H1 (cell line): Measurements from ENCODE around the gene LCE5A. TPM values are rescaled to one million over a fixed set of nuclear protein-coding genes. Genes with fewer than 3 reads are reported as not detected.

Experiments
- CTCF ChIA-PET: fragments of 300-600 bp; sonication (Branson Sonifier 250); formaldehyde crosslinking; loops from one replicate; lab custom pipeline; 2021; ENCODE audit not compliant: partially characterized antibody; lab: Charles Lee
- POLR2A ChIA-PET: fragments of 300-600 bp; sonication (Branson Sonifier 250); formaldehyde crosslinking; loops from one replicate; lab custom pipeline; 2021; ENCODE audit warnings: inconsistent platforms; ENCODE audit not compliant: partially characterized antibody; lab: Charles Lee
- DNase-seq, 2 experiments: peaks; one replicate each; pipeline versions ENCODE4 v3.0.0 to v3.0.0-alpha.2; 2010 to 2022; ENCODE audit warnings: low spot score in 2 of 2, low read depth in 1 of 2, mixed read lengths in 1 of 2
- FAIRE-seq: peaks from 2 replicates; lab custom pipeline; 2011; peaks lifted over from hg19 to GRCh38; lab: Jason Lieb, UNC
- H2AFZ ChIP-seq: 2 replicates; pipeline ENCODE4 v1.8.1; 2012; ENCODE audit warnings: low read length, inconsistent platforms
- H2AK5ac ChIP-seq: 2 replicates; pipeline ENCODE4 v1.6.1; 2013; ENCODE audit warnings: low read depth, low read length
- H2BK120ac ChIP-seq: replicated peaks from 2 replicates; pipeline ENCODE3; 2013; ENCODE audit warnings: low read depth, low read length, inconsistent platforms
- H2BK12ac ChIP-seq: 2 replicates; pipeline ENCODE4 v1.6.1; 2013; ENCODE audit warnings: low read depth, low read length
- H2BK15ac ChIP-seq: 2 replicates; pipeline ENCODE4 v1.6.1; 2013; ENCODE audit warnings: low read length
- H2BK20ac ChIP-seq: 2 replicates; pipeline ENCODE4 v1.6.1; 2013; ENCODE audit warnings: low read length
- H2BK5ac ChIP-seq: 2 replicates; pipeline ENCODE4 v1.6.1; 2013; ENCODE audit warnings: low read depth, low read length
- H3K14ac ChIP-seq: 2 replicates; pipeline ENCODE4 v1.6.1; 2013; ENCODE audit warnings: inconsistent platforms; ENCODE audit not compliant: insufficient read length
- H3K18ac ChIP-seq: 2 replicates; pipeline ENCODE4 v1.6.1; 2013; ENCODE audit warnings: low read length; ENCODE audit errors: extremely low read depth
- H3K23ac ChIP-seq: 2 replicates; pipeline ENCODE4 v1.6.1; 2013; ENCODE audit warnings: inconsistent platforms; ENCODE audit not compliant: insufficient read length
- H3K23me2 ChIP-seq: 2 replicates; pipeline ENCODE4 v1.6.1; 2013; ENCODE audit warnings: low read depth, low read length
- H3K27ac ChIP-seq: 2 replicates; pipeline ENCODE4 v1.6.1; 2011; ENCODE audit warnings: low read depth, low read length, inconsistent platforms
- H3K27me3 ChIP-seq, 4 experiments: replicated peaks in 1 of 4; 1 replicate in 1 of 4; 2 replicates in 3 of 4; pipeline versions ENCODE4 v1.6.1 to v1.8.1; 2011 to 2013; ENCODE audit warnings: low read length in 3 of 4, mild to moderate bottlenecking in 3 of 4, inconsistent platforms in 2 of 4, mixed read lengths in 2 of 4, moderate library complexity in 1 of 4; ENCODE audit not compliant: control insufficient read depth in 3 of 4, insufficient read depth in 3 of 4; ENCODE audit errors: extremely low read depth in 1 of 4
- H3K36me3 ChIP-seq, 4 experiments: 2 replicates each; pipeline versions ENCODE4 v1.6.1 to v1.8.1; 2011 to 2013; ENCODE audit warnings: mild to moderate bottlenecking in 4 of 4, low read length in 3 of 4, moderate library complexity in 2 of 4, control low read depth in 1 of 4, inconsistent platforms in 1 of 4; ENCODE audit not compliant: insufficient read depth in 4 of 4, control insufficient read depth in 2 of 4
- H3K4ac ChIP-seq: replicated peaks from 2 replicates; pipeline ENCODE3; 2013; ENCODE audit warnings: low read length, low read depth, mixed read lengths, inconsistent platforms; ENCODE audit not compliant: insufficient read length
- H3K4me1 ChIP-seq, 4 experiments: replicated peaks in 1 of 4; 1 replicate in 1 of 4; 2 replicates in 3 of 4; pipeline versions ENCODE4 v1.6.1 to v1.8.1; 2011 to 2013; ENCODE audit warnings: low read length in 3 of 4, inconsistent platforms in 2 of 4, mixed read lengths in 1 of 4; ENCODE audit not compliant: insufficient read depth in 4 of 4, control insufficient read depth in 3 of 4
- H3K4me2 ChIP-seq, 2 experiments: 2 replicates each; pipeline versions ENCODE4 v1.6.1 to v1.8.1; 2011 to 2013; ENCODE audit warnings: low read depth in 2 of 2, low read length in 2 of 2, control low read depth in 1 of 2, inconsistent platforms in 1 of 2, mild to moderate bottlenecking in 1 of 2; ENCODE audit not compliant: insufficient read depth in 1 of 2
- H3K4me3 ChIP-seq, 4 experiments: fragments of 200-600, 300-600 bp in 1 of 4; sonication (generic), shearing (Covaris generic), sonication (Bioruptor Twin) in 1 of 4; 2 replicates each; pipeline versions ENCODE4 v1.5.1 to v1.8.1; 2011 to 2016; ENCODE audit warnings: low read length in 4 of 4, low read depth in 3 of 4, control low read depth in 2 of 4, inconsistent platforms in 2 of 4, mild to moderate bottlenecking in 2 of 4, mixed read lengths in 1 of 4, moderate library complexity in 1 of 4; ENCODE audit not compliant: insufficient read depth in 2 of 4; ENCODE audit errors: extremely low read depth in 1 of 4
- H3K56ac ChIP-seq: replicated peaks from 2 replicates; pipeline ENCODE3; 2013; ENCODE audit warnings: low read depth, mild to moderate bottlenecking, mixed read lengths, low read length, inconsistent platforms; ENCODE audit not compliant: insufficient read length
- H3K79me1 ChIP-seq: 2 replicates; pipeline ENCODE4 v1.6.1; 2013; ENCODE audit warnings: low read depth, low read length, control low read depth
- H3K79me2 ChIP-seq, 2 experiments: 2 replicates each; pipeline versions ENCODE4 v1.6.1 to v1.8.1; 2012 to 2013; ENCODE audit warnings: low read length in 2 of 2, mild to moderate bottlenecking in 2 of 2, inconsistent platforms in 1 of 2; ENCODE audit not compliant: insufficient read depth in 2 of 2, control insufficient read depth in 1 of 2
- H3K9ac ChIP-seq, 4 experiments: replicated peaks in 1 of 4; 1 replicate in 1 of 4; 2 replicates in 3 of 4; pipeline versions ENCODE4 v1.6.1 to v1.8.1; 2011 to 2013; ENCODE audit warnings: low read depth in 3 of 4, low read length in 3 of 4, control low read depth in 2 of 4, mild to moderate bottlenecking in 2 of 4, moderate library complexity in 2 of 4, inconsistent platforms in 1 of 4; ENCODE audit errors: extremely low read depth in 1 of 4
- H3K9me3 ChIP-seq, 2 experiments: 2 replicates each; pipeline versions ENCODE4 v1.6.1 to v1.8.1; 2012 to 2013; ENCODE audit warnings: mild to moderate bottlenecking in 2 of 2, moderate library complexity in 2 of 2, control low read depth in 1 of 2, inconsistent platforms in 1 of 2, low read depth in 1 of 2, low read length in 1 of 2, mixed read lengths in 1 of 2; ENCODE audit not compliant: insufficient read depth in 2 of 2
- H4K20me1 ChIP-seq, 2 experiments: replicated peaks in 1 of 2; 2 replicates each; pipeline versions ENCODE3 to v1.8.1; 2011 to 2013; ENCODE audit warnings: inconsistent platforms in 2 of 2, low read length in 2 of 2, mild to moderate bottlenecking in 1 of 2; ENCODE audit not compliant: insufficient read depth in 2 of 2, control insufficient read depth in 1 of 2
- H4K5ac ChIP-seq: 2 replicates; pipeline ENCODE4 v1.6.1; 2013; ENCODE audit warnings: low read length, low read depth, mixed read lengths, inconsistent platforms; ENCODE audit not compliant: insufficient read length
- H4K8ac ChIP-seq: 2 replicates; pipeline ENCODE4 v1.8.0; 2013; ENCODE audit warnings: mild to moderate bottlenecking, moderate library complexity, low read length, inconsistent platforms; ENCODE audit not compliant: insufficient read depth; ENCODE audit errors: extremely low read depth
- H4K91ac ChIP-seq: replicated peaks from 2 replicates; pipeline ENCODE3; 2013; ENCODE audit warnings: low read length, mixed read lengths, inconsistent platforms; ENCODE audit not compliant: insufficient read length
- POLR2A ChIP-seq, 2 experiments: IDR thresholded peaks; 1 replicate in 1 of 2; 2 replicates in 1 of 2; pipeline ENCODE4 v1.6.1; 2011; ENCODE audit warnings: low read depth in 2 of 2, low read length in 2 of 2, mild to moderate bottlenecking in 2 of 2; ENCODE audit errors: control extremely low read depth in 1 of 2
- RAD21 ChIP-seq, 2 experiments: IDR thresholded peaks in 1 of 2; conservative IDR thresholded peaks in 1 of 2; 2 replicates each; pipeline ENCODE4 v1.6.1; 2011; ENCODE audit warnings: low read depth in 2 of 2, low read length in 2 of 2, improper control_type of control experiment in 1 of 2, inconsistent platforms in 1 of 2, mild to moderate bottlenecking in 1 of 2, moderate library complexity in 1 of 2
- WGBS, 2 experiments: shearing (Covaris generic) in 1 of 2; methylation state at CpG; one replicate each; pipeline versions ENCODE4 v1.1.6 to v1.1.7; 2013 to 2015; ENCODE audit warnings: low lambda C conversion rate in 2 of 2, mixed read lengths in 2 of 2, inconsistent platforms in 1 of 2, low coverage in 1 of 2, missing lambda C conversion rate in 1 of 2; ENCODE audit not compliant: insufficient replicate concordance in 2 of 2, insufficient coverage in 1 of 2, insufficient read length in 1 of 2; ENCODE audit errors: extremely low coverage in 1 of 2, missing lambda C conversion rate in 1 of 2; 5-methylcytosine and 5-hydroxymethylcytosine counted together
- polyA plus RNA-seq, 7 experiments: library from polyadenylated mRNA; depleted of rRNA in 3 of 7; stranded (reverse) in 5 of 7; unstranded in 2 of 7; fragments of >200 nt in 5 of 7; fragments of 200-250 nt in 2 of 7; gene quantifications; 1 replicate in 5 of 7; 2 replicates in 1 of 7; 4 replicates in 1 of 7; pipeline versions ENCODE4 v1.2.1 to v1.2.3, GENCODE V29; 2011 to 2013; ENCODE audit warnings: missing spikeins in 2 of 7, mixed read lengths in 2 of 7
- total RNA-seq: library from RNA; stranded (reverse); fragmentation: NEBNext Ultra II Directional; extraction: Animal tissue kit (Norgen Biotek cat#: 25700); gene quantifications from 2 replicates; pipeline ENCODE4 v1.2.1, GENCODE V29; 2021

The LCE5A gene
- total and polyA plus RNA-seq, 2 of the 8 experiments (the other 6 are each of a cell fraction or from before 2014, with no cell fraction given), result not detected

DNA sequence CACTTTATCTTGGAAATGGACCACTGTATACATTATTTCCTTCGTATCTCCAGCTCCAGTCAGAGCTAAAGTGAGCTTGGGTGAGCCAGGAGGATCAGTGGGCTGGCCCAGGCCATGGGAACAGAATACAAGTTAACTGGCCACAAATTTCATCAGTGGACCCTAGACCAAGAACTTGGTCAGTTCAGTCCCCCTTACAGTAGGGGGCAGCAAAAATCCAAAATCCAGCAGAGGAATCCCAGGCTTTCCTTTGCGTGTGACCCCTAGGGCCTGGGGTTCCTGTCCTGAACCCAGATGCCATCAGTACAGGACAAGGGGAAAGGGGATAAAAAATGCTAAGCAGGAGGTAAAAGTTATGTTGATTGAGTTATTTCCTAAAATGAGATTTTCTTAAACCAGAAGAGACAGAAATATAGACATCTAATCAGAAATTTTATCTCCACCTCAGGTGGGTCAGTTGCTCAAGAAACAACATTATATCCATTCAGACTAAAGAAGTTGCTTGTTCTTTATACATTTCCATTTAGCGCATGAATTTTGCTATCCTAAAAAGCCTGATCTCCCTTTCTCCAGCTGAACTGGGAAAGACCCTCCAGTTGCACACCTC is 24.1 kb upstream of the LCE5A start:
- H3K27ac ChIP-seq, result no peak overlapping the region
- no peak overlapping the region for H3K4me2 ChIP-seq
- no peak overlapping the region for H3K18ac ChIP-seq
- H3K23me2 ChIP-seq, result no peaks in the 10 kb centered on the region
- no peaks in the 10 kb centered on the region for H3K27me3 ChIP-seq
- DNase-seq (peak in 1 of 2 experiments; percentile 45), FAIRE-seq (no peak)
- TF ChIP-seq RAD21 (IDR thresholded peaks at IDR 0.05 in 1 of 2, conservative IDR thresholded peaks at IDR 0.05 in 1 of 2; ENCODE audit: low read depth in 2 of 2, low read length in 2 of 2) (peak; percentile 2 to 22; a peak in 1 of 4 replicates), POLR2A (IDR thresholded peaks at IDR 0.05; ENCODE audit: control extremely low read depth in 1 of 2, low read depth in 2 of 2, low read length in 2 of 2) (no peak)
- no peaks in the 10 kb centered on the region for H3K79me1 ChIP-seq
- no peak overlapping the region for H4K91ac ChIP-seq
- H2BK15ac ChIP-seq, result no peak overlapping the region
- POLR2A ChIA-PET, result no interaction called here
- H2BK12ac ChIP-seq, result no peak overlapping the region
- H3K9me3 ChIP-seq, result peaks cover 43 to 59% of the 10 kb centered on the region in 2 experiments
- no peaks in the 10 kb centered on the region for H4K20me1 ChIP-seq
- 42% methylated on average over 3 of the region's 3 CpGs; no CpG with 5 or more reads in 1 of the 2 experiments for WGBS, 2 experiments
- H3K14ac ChIP-seq, result no peak overlapping the region
- CTCF ChIA-PET, result no interaction called here
- H4K5ac ChIP-seq, result no peak overlapping the region
- no peak overlapping the region for H4K8ac ChIP-seq
- no peaks in the 10 kb centered on the region for H3K79me2 ChIP-seq
- no peak overlapping the region for H3K56ac ChIP-seq
- H3K4me3 ChIP-seq, result no peak overlapping the region
- no peak overlapping the region for H2BK20ac ChIP-seq
- no peak overlapping the region for H2AK5ac ChIP-seq
- H2AFZ ChIP-seq, result no peak overlapping the region
- H3K4ac ChIP-seq, result no peak overlapping the region
- H3K9ac ChIP-seq, result no peak overlapping the region
- no peak overlapping the region for H2BK5ac ChIP-seq
- no peaks in the 10 kb centered on the region for H3K4me1 ChIP-seq
- no peak overlapping the region for H2BK120ac ChIP-seq
- H3K23ac ChIP-seq, result no peak overlapping the region
- no peaks in the 10 kb centered on the region for H3K36me3 ChIP-seq
